Fibroblast of lung (primary cell): ENCODE data around the gene TKT.

Source experiments
- CTCF ChIP-seq, 2 donors: IDR thresholded peaks in 1 of 2; conservative IDR thresholded peaks in 1 of 2; 1 replicate in 1 of 2; 2 replicates in 1 of 2; pipeline ENCODE4 v1.5.1; 2011 to 2012; ENCODE audit warnings: low read length in 2 of 2, control low read depth in 1 of 2, inconsistent platforms in 1 of 2, low read depth in 1 of 2, mild to moderate bottlenecking in 1 of 2
- EZH2 ChIP-seq: IDR thresholded peaks from 2 replicates; pipeline ENCODE4 v1.5.1; 2012; ENCODE audit warnings: low read length, control low read depth, mild to moderate bottlenecking; ENCODE audit errors: missing control alignments

- TF ChIP-seq EZH2 (no peak), CTCF (conservative IDR thresholded peaks at IDR 0.05 in 1 of 2, IDR thresholded peaks at IDR 0.05 in 1 of 2; ENCODE audit: low read depth in 1 of 2, low read length in 2 of 2) (no peak)
Observed at GRCh38 chr3:53234130-53234840, 21.5 kb downstream of the TKT start.
